HG03565 (cell line): Measurements from ENCODE around the gene FAM83C.

Experiments used
- ATAC-seq: cut with Tn5 transposase; IDR thresholded peaks from one replicate; pipeline ENCODE4 v1.9.1; 2021; ENCODE audit warnings: mild to moderate bottlenecking, moderate library complexity; ENCODE audit not compliant: unreplicated experiment

The FAM83C gene

GRCh38 chr20:35238735-35239134 lies 53.5 kb downstream of the FAM83C start:
- no peak for ATAC-seq

- ATAC-seq: no peak
Measured at GRCh38 chr20:35238170-35238569, 54.1 kb downstream of the FAM83C start.

GRCh38 chr20:35237486-35237885 lies 54.7 kb downstream of the FAM83C start:
- ATAC-seq: no peak

- ATAC-seq: no peak
Measured at GRCh38 chr20:35235881-35236280, 56.3 kb downstream of the FAM83C start.
